DND-41 (cell line): ENCODE measurements around the gene ZNF70.

Source experiments
- EZH2 ChIP-seq: IDR thresholded peaks from 3 replicates; pipeline ENCODE4 v1.6.1; 2012; ENCODE audit warnings: borderline replicate concordance, low read depth, mild to moderate bottlenecking, moderate library complexity, low read length, inconsistent platforms; ENCODE audit not compliant: severe bottlenecking
- TF ChIP-seq, protein P1 (sequence below): IDR thresholded peaks from 2 replicates; pipeline ENCODE4 v1.5.1; 2012; ENCODE audit warnings: borderline replicate concordance, low read length, moderate library complexity, mild to moderate bottlenecking; ENCODE audit not compliant: poor library complexity, severe bottlenecking; ENCODE audit errors: extremely low read depth

DNA sequence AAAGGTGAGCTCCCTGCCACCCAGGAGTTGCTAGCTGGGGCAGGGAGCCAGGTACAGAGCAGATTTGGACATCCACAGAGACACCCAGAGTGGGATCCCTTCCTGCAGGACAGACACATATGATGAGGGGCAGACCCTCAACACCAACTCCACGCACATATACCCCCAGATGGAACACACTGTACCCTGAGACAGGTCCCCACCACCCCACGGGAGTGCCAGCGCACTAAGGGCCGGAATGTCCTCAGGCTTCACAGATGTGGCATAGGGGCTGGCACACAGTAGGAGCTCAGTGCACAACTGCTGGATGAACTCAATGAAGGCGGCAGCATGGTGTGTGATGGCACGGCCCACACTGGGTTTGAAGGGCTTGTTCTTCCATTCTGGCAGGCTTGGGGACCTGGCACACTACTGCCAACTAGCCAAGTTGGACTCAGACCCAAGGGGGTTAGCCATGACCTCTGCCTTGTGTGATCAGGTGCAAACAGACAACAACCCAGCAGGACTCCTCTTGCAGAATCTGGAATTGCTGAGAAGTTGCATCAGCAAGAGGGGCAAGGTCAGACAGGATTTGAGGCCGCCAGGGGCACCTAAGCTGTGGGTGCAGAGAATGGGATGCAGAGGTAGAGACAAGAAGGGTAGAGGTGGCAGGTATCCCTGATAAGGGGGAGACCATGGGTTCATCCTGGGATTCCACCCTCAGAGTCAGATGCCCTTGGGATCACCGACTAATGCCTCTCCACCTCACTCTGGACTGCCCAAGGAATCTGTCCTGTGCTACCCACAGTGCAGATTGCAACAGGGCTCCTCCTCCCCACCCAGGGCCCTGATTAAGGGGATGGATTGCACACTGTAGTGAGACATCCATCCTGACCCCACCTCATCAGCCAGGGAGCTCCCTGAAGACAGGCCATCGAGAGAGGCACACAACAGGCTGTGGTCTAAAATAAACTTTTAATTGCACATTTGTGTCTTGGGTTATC lies 14.3 kb upstream of the ZNF70 start:
- TF ChIP-seq, protein P1, sequence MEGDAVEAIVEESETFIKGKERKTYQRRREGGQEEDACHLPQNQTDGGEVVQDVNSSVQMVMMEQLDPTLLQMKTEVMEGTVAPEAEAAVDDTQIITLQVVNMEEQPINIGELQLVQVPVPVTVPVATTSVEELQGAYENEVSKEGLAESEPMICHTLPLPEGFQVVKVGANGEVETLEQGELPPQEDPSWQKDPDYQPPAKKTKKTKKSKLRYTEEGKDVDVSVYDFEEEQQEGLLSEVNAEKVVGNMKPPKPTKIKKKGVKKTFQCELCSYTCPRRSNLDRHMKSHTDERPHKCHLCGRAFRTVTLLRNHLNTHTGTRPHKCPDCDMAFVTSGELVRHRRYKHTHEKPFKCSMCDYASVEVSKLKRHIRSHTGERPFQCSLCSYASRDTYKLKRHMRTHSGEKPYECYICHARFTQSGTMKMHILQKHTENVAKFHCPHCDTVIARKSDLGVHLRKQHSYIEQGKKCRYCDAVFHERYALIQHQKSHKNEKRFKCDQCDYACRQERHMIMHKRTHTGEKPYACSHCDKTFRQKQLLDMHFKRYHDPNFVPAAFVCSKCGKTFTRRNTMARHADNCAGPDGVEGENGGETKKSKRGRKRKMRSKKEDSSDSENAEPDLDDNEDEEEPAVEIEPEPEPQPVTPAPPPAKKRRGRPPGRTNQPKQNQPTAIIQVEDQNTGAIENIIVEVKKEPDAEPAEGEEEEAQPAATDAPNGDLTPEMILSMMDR: no peak
- TF ChIP-seq EZH2: no peak
